HG02852 (cell line): ENCODE data around the gene EMP2.

Experiments used
- ATAC-seq: cut with Tn5 transposase; IDR thresholded peaks from one replicate; pipeline ENCODE4 v1.9.1; 2021; ENCODE audit warnings: mild to moderate bottlenecking, moderate library complexity; ENCODE audit not compliant: unreplicated experiment

EMP2 gene

DNA sequence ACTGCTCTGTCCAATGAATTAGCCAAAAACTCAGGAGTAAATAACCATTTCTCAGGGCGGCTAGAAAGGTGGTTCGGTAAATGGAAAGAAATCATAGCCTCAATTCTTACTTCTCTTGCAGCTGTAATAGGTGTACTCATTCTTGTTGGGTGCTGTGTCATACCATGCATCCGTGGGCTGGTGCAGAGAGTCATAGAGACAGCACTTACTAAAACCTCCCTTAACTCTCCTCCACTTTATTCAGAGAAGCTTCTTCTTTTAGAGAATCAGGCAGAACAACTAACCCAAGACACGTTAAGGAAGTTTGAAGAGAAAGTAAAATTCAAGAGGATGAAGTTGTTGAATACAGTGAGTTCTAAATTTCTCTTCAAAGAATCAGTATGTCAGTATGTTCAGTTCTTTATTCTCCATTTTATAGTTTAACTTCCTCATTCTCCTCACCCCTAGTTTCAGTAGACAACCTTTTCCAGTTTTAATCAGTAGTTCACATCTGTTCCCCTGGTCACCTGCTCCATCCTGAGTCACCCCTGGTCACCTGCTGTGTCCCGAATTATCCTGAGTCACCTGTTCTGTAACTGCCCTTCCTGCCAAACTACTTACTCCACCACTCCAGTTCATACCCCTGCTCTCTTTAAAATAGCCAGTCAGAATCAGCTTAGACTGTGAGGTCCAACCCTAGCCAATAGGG, 85.9 kb downstream of the EMP2 start:
- peak; percentile 57 for ATAC-seq

DNA sequence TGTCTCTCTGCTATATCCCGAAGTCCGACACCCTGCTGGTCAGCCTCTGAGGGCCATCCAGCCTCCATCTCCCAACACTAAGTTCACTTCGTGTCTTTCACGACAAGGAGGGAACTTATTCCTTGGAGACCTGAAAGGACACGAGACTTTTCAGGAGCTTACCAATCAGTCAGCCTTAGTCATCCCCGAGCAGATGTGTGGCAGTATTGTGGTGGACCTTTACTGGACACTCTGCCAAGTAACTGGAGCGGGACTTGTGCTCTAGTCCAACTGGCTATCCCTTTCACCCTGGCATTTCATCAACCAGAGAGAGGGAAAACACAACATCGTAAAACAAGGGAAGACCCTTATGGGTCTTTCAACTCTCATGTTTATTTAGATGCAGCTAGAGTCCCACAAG, 87.1 kb downstream of the EMP2 start:
- ATAC-seq = no peak

GRCh38 chr16:10490141-10490540, 90.3 kb downstream of the EMP2 start:
- ATAC-seq = no peak

- ATAC-seq = no peak
Measured at GRCh38 chr16:10485698-10486382, 94.6 kb downstream of the EMP2 start.

DNA sequence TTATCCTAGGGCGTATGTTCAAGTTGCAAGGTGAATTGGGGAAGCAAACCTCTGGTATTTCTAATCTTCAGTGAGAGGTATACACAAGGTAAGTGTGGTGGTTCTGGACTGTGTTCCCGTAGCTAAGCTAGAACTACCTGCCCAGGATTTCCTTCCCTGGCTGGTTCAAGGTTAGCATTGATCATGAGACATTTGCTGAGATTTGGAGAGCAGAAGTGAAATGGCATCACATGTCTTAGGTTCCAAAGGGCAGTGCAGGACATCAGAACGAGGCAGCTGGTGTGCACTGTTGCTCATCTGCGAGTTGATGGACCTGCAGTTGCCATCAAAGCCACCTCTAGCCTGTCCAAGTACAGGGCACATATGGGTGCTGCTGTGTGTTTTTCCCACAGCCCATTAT, 95.2 kb downstream of the EMP2 start:
- no peak for ATAC-seq

DNA sequence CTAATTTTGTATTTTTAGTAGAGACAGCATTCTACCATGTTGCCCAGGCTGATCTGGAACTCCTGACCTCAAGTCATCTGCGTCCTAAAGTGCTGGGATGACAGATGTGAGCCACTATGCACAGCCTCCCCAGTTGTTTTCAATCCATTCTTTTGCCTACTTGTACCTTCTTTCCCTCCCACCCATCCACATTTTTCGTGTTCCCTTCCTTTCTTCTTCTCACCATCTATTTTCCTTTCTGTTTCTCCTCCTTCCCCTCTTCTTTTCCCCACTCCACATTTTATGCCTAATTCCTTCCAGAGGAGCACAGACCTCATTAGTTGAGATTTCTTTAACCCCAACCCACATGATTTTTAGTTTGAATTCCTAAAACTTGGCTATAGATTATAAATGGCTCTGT, 100.2 kb downstream of the EMP2 start:
- ATAC-seq = no peak
